GM12892 (cell line): ENCODE data around the gene TMEM114.

Experiments
- POLR2A ChIP-seq: IDR thresholded peaks from 2 replicates; pipeline ENCODE4 v1.6.1; 2011; ENCODE audit warnings: low read depth, low read length, control low read depth
- POLR2AphosphoS5 ChIP-seq: IDR thresholded peaks from 2 replicates; pipeline ENCODE4 v1.6.1; 2011; ENCODE audit warnings: low read depth, low read length, control low read depth
- TAF1 ChIP-seq: IDR thresholded peaks from 2 replicates; pipeline ENCODE4 v1.6.1; 2011; ENCODE audit warnings: low read depth, mild to moderate bottlenecking, control low read depth, low read length, borderline replicate concordance

GRCh38 chr16:8595783-8596182 lies 5.5 kb upstream of the TMEM114 start:
- TF ChIP-seq POLR2AphosphoS5: no peak
- no peak for TF ChIP-seq POLR2A
- no peak for TF ChIP-seq TAF1
